GM19035 (cell line): Measurements from ENCODE around the gene SMAD7.

Experiments
- ATAC-seq: cut with Tn5 transposase; IDR thresholded peaks from one replicate; pipeline ENCODE4 v1.9.1; 2021; ENCODE audit not compliant: unreplicated experiment

The SMAD7 gene

DNA sequence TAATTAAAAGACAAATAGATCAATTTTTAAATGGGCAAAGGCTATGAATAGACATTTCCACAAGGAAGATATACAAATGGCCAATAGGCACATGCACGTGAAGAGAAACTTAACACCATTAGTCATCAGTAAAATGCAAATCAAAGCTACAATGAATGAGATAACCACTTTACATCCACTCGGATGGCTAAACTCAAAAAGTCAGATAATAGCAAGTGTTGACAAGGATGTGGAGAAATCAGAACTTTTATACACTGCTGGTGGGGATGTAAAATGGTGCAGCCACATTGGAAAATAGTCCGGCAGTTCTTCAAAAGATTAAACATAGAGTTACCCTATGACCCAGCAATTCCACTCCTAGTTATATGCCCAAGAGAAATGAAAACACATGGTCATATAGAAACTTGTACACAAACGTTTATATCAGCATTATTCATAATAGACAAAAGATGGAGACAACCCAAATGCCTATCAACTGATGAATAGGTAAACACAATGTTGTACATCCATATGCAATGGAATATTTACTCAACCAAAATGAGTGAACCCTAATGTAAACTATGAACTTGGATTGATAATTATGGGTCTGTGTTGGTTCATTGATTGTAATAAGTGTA lies 51.1 kb downstream of the SMAD7 start:
- no peak for ATAC-seq

DNA sequence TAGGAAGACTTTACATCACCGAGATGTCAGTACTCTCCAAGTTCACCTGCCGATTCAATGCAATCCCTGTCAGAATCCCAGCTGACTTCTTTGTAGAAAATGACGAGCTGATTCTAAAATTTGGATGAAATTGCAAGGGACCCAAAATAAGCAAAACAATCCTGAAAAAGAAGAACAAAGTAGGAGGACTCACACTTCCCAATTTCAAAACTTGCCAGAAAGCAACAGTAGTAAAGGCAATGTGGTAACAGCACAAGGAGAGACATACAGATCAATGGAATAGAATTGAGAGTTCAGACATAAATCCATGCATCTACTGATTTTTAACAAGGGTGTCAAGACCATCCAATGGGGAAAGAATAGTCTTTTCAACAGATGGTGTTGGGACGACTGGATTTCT lies 52.2 kb downstream of the SMAD7 start:
- ATAC-seq: no peak

DNA sequence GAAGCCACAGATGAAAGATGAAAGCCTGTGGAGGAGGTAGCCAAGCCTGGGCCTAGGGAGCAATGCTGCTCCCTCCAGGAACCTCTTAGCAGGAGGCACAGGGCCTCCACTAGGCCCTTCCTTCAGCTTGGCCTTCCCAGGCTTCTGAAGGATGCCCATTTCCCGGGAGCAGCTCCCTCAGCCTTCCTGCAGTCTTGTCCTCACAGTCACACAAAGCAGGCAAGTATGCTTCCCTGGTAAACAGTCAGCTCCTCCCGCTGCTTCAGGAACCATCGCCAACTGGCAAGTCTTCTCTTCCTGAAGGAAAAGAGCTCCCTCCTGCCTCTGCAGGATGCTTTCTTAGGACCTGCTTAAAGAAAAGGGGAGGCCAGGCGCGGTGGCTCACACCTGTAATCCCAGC lies 53.2 kb downstream of the SMAD7 start:
- no peak for ATAC-seq

DNA sequence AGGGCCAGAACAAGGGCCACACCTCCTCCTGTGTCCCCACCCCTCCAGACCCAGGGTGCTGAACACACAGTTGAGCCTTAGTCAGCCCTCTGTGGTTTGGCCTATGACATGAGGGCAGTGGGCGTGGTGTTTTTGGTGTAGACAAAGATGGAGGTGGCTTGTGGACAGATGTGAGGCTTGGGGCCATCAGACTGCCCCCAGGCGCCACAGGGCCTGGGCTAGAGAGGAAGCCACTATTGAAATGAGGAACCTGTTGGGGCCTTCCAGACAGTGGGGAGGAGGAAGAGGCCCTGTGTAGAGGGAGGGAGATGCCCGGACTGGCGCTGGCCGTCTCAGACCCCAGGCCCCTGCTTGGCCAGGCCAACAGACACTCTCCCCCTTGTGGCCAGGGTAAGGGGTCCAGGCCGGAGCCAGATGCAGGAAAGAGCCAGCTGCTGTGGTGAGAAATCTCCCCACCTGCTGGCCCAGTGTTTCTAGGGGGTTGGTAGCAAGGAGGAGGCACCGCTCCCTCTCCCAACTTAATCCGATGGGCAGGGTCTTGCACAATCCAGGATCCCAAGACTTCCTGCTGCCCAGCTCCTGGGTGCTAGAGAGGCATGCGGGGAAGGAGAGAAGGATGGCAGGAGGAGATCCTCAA lies 53.8 kb downstream of the SMAD7 start:
- peak; percentile 87 for ATAC-seq

DNA sequence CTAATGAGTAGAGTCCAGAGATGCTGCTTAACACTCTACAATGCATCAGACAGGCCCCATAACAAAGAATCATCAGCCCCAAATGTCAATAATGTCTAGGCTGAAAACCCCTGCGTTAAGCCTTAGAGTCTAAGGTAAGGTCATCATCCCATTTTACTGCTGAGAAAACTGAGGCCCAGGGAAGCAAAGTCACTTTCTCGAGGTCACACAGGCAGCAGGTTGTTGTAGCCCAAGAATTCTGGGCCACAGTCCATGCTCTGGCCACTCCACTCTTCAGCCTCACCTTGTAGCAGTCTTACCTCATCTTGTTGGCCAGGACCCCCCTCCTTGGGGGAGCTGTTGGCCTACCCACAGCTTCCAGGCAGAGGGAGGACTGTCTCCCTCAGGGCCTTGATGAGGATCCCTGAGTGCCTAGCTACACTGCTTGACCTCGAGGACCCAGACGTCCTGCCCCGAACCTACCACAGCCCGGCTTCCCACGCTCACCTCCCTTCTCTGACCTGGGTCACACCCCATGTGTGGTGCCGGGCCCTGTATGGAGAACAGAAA lies 54.4 kb downstream of the SMAD7 start:
- ATAC-seq: peak; percentile 15

DNA sequence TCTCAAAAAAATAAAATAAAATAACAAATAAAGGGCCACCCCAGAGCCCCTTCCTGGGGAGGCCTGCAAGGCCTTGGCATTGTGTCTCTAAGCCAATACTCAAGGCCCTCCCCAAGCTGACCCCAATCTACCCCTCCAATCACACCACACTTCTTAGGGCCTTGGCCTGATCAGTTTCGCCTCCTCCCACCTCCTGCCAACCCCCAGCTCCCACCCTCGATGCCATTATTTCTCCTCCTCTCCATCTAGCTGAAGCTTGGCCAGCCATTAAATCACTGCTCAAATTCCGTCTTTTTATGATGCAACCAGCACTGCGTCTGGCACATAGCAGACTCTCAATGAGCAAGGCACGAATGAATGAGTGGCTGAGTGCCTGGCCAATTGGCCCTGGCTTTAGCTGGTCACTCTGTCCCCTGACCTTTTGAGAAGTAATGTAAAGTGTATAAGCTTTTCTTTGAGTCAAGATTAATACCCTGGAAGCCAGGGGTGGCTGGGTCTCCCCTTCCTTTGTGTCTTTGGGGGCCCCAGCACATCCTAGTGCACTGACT lies 55.9 kb downstream of the SMAD7 start:
- ATAC-seq: no peak

DNA sequence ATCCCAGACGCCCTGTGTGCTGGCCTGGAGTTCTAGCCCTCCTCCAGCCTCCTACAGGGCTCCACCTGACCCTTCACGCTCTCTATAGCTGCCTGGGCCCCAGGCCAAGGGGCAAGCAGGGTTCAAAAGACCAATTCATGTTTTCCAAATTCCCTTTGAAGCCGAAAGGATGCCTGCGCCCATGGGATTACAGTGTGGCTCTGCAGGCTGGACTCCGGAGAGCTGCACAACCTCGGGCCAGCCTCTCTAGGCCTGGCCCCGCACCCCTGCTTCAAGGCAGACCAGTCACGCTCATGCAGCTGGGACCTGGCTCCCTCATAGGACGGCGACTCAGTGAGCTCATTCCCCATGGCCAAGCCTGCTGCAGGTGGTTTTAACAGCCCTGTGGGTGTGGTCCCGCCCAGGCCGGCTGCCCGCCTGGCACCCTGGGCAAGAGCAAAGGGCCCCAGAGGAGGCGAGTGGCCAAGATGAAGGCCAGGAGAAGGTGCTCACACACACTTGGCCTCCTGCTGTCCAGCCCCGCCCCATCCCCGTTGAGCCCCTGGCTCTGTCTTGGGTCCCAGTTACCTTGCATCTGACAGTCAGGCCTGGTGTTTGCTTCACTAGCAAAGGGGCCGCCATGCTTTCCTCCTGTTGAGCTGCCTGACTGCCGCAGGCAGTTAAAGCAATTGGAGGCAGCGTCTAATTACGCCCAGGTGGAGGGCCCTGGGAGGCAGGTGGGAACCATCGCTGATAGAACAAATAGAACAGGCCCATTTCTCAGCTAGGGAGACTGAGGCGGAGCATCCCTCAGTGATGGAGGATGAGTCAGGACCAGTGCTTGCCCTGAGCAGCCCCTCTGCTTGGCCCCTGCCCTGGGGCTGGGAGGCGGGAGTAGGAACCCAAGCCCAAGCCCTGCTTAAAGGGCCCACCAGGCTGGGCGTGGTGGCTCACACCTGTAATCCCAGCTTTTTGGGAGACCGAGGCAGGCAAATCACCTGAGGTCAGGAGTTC lies 56.9 kb downstream of the SMAD7 start:
- no peak for ATAC-seq

DNA sequence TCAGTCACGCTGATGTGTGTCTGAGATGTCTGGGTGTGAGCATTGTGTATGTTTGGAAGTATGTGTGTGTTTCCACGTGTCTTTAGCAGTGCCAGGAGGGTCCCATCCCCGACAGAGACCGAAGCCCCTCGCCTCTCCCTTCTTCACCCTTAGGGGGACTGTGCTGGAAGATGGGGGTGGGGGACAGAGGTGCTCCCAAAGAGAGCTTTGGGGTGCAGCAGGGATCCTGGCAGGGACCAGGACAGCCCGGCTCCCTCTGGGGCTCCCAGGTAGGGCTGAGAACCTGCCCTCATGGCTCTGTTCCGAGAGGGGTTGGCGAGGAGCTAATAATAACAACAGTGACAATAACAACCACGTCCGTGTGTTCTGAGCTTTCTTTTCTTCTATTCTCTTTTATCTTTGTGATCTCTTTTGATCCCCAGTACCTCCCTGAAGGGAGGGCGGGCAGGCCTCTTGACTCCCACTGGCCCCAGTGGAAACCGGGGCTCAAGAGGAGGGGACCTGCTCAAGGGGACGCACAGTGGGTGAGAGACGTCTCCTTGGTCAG lies 57.6 kb downstream of the SMAD7 start:
- no peak for ATAC-seq

DNA sequence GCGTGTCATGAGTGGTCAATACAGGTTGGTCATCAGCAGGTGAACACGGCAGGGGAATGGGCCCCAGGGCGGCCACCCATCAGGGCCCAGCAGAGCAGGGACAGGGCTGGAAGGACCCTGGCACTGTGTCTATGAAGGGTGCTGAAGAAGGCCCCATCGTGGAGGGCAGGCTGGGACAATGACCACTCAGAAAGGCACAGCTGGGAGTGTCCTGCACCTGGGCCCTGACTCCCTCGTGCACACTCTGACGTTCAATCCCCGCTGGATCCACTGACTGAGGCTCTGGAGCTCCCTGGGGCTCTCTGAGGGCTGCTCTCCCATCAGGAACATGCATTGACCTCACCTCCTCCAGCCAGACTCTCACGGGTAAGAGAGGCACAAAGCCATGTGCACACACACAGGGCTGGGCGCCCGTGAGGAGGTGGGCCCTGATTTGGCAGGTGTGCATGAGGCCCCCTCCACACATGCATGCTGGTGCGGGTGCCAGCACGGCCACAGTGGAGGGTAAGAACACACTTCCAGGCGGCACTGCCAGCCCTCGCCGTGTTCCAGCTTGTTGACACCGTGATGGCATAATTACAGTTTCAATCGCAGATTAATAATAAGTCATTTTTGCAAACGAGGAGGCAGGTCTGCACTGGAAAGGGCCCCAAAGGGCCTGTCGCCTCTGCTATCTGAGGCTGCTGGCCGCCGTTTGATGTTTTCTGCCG lies 58.5 kb downstream of the SMAD7 start:
- ATAC-seq: no peak

DNA sequence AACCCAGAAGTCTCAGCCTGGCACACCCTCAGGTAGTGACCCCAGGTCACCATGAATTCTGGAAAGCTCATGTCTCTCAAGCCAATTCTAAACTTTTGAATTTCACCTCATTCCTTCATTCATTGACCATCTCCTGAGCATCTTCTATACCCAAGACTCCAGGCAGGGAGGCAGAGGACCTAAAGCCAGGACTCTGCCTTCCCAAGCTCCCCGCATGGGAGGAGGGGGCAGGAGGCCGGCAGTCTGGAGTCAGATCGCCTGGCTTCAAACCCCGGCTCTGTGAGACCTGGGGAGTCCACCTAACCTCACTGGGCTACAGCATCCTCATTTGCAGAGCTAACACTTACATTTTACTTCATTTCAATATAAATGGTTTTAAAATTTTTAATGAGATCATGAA lies 59.0 kb downstream of the SMAD7 start:
- ATAC-seq: no peak

DNA sequence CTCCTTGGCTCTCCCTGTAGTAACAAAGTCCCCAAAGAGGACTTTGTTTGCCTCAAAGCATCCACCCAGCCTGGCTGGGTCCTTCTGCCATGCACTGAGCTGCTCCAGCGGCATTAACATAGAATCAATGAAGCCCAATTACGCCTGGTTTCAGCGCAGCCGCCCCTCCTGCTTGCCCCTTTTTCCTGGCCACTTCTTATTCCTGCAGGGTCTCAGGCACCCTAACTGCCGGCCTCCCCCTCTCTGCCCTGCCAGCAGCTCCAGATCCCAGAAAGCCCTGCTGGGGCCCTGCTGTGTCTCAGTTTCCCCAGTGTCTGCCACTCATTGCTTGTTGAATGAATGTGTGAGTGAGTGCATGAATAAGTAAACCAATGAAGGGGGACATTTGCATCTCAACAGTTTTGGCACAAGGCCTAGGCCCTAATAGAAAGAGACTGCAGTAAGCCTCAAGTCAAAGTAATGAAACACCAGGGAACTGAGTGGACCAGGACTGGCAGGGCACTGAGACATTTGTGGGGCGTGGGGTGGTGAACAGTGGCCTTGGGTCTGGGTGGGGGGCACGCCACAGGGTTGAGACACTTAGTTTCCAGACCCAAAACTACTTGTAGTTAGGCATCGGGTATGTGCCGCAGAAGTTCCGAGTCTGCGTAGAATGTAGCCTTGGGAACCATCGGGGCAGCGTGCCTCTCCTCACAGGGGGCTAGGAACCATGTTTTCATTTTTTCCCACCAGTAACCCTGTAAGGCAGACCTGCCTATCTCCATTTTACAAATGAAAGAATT lies 60.6 kb downstream of the SMAD7 start:
- ATAC-seq: no peak

DNA sequence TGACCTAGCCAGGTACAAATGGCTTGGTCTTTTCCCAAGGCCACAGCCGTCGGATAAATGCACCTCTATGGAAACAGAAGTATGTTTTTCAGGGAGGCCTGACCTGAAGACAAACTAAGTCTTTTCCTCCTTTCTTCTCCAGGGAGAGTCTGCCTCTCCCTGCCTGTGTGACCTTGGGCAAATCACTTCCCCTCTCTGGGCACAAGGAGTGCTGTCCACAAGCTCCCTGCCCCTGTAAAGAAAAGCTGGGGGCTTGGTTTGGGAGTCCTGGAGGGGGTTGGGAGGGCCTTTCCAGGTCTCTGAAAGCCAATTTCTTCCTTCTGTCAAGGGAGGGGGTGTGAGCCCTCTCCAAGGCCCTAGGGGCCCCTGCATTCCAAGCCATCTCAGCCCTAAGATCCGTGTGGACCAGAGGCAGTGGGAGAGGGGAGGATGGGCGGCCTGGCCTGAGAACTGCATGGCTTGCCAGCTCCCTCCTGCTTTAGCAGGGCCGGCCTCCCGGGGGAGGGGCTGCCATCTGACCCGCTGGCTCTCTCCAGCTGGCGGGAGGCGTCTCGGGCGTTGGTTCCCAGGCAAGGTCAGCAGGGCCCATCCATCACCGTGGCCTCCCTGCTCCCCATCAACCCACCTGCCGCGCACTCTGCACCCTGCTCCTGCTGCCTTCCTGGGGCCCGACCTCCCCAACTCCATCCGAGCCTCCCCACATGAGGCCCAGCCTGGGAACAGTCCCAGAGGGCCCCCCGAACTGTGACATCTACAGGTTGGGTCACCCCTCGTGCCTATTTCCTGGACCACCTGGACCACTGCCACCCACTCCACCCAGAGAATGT lies 61.4 kb downstream of the SMAD7 start:
- no peak for ATAC-seq

DNA sequence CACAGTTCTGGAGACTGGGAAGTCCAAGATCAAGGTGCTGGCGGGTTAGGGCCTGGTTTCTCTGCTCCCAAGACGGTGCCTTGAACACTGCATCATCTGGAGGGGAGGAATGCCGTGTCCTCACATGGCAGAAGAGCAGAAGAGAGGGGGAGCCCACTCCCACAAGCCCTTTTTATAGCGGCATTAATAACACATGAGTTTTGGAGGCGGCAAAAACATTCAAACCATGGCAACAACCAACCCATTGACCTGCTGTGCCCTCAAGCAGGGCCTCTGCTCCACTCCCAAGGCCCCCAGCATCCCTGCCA lies 62.0 kb downstream of the SMAD7 start:
- ATAC-seq: no peak

DNA sequence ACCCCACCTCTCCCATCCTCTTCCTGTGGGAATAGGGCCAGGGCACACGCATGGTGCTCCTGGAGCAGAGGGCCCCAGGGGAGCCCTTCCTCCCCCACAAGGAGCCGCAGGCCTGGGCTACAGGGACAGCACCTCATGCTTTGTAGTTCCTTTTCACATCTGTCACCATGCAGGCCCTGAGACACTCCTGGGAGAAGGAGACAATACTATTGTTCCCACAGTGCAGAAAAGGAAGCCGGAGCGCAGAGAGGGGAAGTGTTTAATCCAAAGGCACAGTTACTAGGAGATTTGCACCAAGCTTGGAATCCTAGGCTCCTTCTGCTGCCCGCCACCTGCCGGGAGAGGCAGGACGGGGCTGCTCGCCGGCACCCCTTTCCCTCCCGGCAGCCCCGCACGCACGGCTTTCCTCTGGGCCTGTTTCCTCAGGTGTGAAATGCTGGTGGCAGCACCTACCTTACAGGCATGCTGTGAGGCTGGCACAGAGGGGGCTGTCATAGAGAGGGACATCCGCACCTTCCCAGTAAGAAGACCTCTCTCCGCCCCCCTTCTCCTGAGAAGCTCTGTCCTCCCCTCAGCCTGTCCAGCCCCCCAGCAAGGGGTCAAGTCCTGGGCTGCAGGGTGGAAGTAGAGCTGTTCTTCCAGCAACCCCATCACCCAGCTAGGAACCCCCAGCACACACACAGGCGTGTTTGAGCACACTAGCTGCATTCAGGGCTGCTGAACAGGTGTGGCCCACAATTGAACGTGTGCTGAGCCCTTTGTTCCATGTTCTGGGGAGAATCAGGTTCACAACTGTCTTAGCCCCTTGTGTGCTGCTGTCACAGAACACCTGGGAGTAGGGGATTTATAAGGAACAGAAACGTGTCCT lies 62.6 kb downstream of the SMAD7 start:
- no peak for ATAC-seq

DNA sequence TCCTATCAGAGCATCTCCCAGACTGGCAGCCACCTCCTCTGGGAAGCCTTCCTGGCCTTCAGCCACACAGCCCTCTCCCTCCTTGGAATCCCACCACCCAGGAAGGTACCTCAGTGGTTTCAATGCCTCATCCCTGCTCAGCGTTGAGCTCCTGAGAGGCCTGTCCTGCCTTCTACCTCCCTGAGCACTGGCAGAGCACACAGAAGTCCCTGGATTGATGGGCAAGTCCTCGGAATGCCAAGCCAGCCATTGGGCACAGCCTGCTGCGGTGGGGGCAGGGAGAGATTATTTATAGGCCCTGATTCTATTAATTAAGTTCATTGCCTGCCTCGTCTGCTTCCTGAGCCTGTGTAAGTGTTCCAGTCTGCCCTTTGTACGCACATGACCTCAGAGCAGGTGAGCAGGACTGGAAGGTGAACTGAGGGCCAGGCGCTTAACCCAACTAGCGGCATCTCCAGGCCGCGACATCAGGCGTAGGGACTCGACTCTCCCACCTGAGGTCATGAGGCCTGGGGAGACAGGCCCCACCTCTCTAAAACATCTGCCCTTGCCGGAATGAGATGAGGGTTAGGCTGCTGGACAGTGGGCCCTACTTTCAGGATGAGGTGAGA lies 63.4 kb downstream of the SMAD7 start:
- ATAC-seq: no peak

DNA sequence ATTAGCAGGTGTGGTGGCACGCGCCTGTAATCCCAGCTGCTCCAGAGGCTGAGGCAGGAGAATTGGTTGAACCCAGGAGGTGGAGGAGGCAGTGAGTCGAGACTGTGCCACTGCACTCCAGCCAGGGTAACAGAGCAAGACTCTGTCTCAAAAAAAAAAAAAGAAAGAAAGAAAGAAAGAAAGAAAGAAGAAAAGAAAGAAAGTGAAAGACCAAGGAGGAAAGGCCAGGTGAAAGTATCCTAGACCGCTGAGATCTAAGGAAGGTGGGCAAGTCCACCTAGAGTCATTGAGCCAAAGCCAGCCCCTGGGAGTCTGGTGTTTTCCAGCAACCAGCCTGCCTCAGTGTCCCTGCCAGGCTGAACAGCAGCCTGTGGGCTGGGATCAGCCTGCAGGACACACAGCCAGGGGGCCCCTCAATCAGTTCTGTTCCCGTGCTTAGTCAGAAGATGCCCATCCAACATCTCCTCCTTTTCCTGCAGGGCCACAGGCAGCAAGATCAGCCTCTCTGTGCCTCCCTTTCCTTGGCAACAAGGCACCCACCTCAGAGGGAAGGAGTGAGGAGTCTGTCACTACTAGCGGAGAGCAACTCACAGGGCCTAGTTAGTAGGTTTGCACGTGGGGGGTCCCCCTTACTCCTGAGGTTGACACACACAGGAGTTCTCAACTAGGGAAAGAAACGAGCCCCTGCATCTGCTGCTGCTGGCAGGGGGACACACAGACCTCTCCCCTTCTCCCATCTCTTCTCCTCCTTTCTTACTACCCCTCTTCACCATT lies 64.1 kb downstream of the SMAD7 start:
- ATAC-seq: no peak

DNA sequence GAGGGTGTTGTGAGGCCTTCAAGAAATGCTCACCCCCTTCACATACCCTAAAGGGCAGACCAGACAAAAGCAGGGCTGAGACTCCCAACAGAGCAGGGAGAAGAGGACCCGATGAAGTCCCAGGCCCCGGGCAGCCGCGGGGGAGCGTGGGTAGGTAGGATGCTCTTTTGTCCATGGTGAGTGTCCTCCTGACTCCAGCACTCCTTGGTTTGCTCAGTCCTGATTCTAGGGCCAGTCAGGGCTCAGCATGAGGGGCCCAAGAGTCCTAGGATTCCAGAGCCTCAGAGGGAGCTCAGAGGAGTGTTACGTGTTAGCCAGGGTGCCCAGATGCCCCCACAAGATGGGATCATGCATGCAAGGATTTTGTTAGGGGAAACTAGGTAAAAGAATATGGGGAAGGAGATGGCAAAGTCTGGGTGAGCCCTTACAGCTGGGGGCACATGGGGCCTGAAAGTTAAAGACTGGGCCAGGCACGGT lies 64.8 kb downstream of the SMAD7 start:
- ATAC-seq: no peak
